Right lobe of liver (tissue), 4 donors: ENCODE data around the gene GPS1.

Source experiments
- CTCF ChIP-seq, 4 donors: fragments of 200-600 bp in 3 of 4; fragments of 450-650 bp in 1 of 4; IDR thresholded peaks; one replicate each; pipeline versions ENCODE4 v1.5.1 to v1.8.0; 2016 to 2022; ENCODE audit warnings: antibody characterized with exemption in 4 of 4, mild to moderate bottlenecking in 2 of 4
- POLR2A ChIP-seq: fragments of 450-650 bp; IDR thresholded peaks from one replicate; pipeline ENCODE4 v1.6.1; 2017; ENCODE audit warnings: antibody characterized with exemption, mild to moderate bottlenecking
- donor health status: DM: no; HTN: no; CAD: no.
- donor health status: DM: no; HTN: no; CAD: no.
- donor health status: DM: no; HTN: yes; CAD: no.

DNA sequence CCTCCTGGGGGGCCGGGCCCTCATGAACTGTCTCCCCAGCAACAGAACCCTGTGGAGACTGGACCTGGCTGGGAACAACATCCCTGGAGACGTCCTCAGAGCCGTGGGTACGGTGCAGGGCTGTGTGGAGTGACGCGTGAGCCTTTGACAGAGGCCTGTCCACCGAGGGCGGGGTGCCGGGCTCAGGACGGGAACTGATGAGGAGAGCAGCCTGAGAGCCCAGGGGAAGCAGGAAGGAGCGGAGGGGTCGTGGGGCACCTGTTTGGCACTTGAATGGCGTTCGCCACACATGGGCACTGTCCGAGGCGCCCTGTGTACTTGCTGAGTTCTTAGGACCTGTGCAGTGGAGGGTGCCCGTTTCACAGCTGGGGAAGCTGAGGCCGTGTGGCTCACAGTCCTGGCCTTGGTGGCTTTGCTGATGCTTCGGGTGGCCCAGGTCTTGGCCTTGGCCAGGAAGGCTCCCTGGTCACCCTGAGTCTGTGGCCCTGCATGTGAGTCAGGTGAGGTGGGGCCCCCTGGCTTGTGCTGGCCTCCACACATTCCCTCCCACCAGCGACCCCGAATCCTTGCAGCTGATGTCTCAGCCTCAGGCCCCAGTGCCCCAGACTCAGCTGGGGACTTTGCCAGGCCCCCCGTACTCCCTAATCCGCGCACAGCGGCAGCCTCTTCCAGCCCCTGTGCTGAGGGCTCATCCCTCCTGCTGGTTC is 26.1 kb upstream of the GPS1 start:
- TF ChIP-seq CTCF (IDR thresholded peaks at IDR 0.05) (no peak), POLR2A (no peak)
